Activated B cell treated with CpG ODN at 0.5 μM for 24 hours (primary cell): Measurements from ENCODE around the gene ARNT2. TPM values are rescaled to one million over a fixed set of nuclear protein-coding genes. Genes with fewer than 3 reads are reported as not detected.

ENCODE experiments used
- ATAC-seq: fragments of 200-7000 bp; cut with Tn5 transposase; one replicate; pipeline ENCODE4 v1.10.0; 2021; ENCODE audit warnings: low read depth, mild to moderate bottlenecking, moderate library complexity
- CTCF ChIA-PET: fragments of 350-600 bp; sonication (Branson Sonifier 250); formaldehyde crosslinking; loops from one replicate; lab custom pipeline; 2021; ENCODE audit warnings: antibody characterized with exemption; lab: Charles Lee
- POLR2A ChIA-PET: fragments of 350-600 bp; sonication (Branson Sonifier 250); formaldehyde crosslinking; loops from one replicate; lab custom pipeline; 2021; ENCODE audit warnings: antibody characterized with exemption; lab: Charles Lee
- DNase-seq: peaks from one replicate; pipeline ENCODE4 v3.0.0; 2022
- H3K27ac Mint-ChIP-seq: one replicate; pipeline ENCODE4 v1.8.0; 2020; ENCODE audit warnings: mixed read lengths
- H3K27me3 Mint-ChIP-seq: one replicate; pipeline ENCODE4 v1.8.0; 2021; ENCODE audit warnings: mixed read lengths
- H3K36me3 Mint-ChIP-seq: one replicate; pipeline ENCODE4 v1.8.0; 2021; ENCODE audit warnings: low read depth, mixed read lengths
- H3K4me1 Mint-ChIP-seq: one replicate; pipeline ENCODE4 v1.8.0; 2021; ENCODE audit warnings: mixed read lengths
- H3K4me3 Mint-ChIP-seq: one replicate; pipeline ENCODE4 v1.8.0; 2020; ENCODE audit warnings: mild to moderate bottlenecking, mixed read lengths
- H3K9me3 Mint-ChIP-seq: one replicate; pipeline ENCODE4 v1.8.0; 2020; ENCODE audit warnings: mixed read lengths
- CTCF ChIP-seq: fragments of 200-600 bp; IDR thresholded peaks from one replicate; pipeline ENCODE4 v1.8.0; 2022; ENCODE audit warnings: antibody characterized with exemption, mild to moderate bottlenecking
- intact Hi-C: fragments of 100-400 bp; cut with micrococcal nuclease; formaldehyde crosslinking; loops from one replicate; pipeline ENCODE4 v1.15.1; 2024
- total RNA-seq: library from RNA; stranded (reverse); gene quantifications from 2 replicates; pipeline ENCODE4 v1.2.3, GENCODE V29; 2022

The ARNT2 gene
- total RNA-seq, 1 donor from 2014 or later = not detected

GRCh38 chr15:80568876-80569605, 164.9 kb downstream of the ARNT2 start:
- H3K4me1 Mint-ChIP-seq = no peaks in the 10 kb centered on the region
- no peaks in the 10 kb centered on the region for H3K36me3 Mint-ChIP-seq
- no peak for TF ChIP-seq CTCF
- POLR2A ChIA-PET = no interaction called here
- CTCF ChIA-PET = interaction anchor here (3.2 kb wide), 1 partner anchor 208 kb away, joined by 19 read pairs; no protein-coding TSS in a partner anchor
- H3K27ac Mint-ChIP-seq = no peak overlapping the region
- H3K4me3 Mint-ChIP-seq = no peak overlapping the region
- no peaks in the 10 kb centered on the region for H3K9me3 Mint-ChIP-seq
- intact Hi-C loops = loop anchor here (5.0 kb wide), 1 partner anchor 288 kb away; no protein-coding TSS in a partner anchor
- DNase-seq = no peak
- H3K27me3 Mint-ChIP-seq = peaks cover 13% of the 10 kb centered on the region
- no peak for ATAC-seq

- H3K9me3 Mint-ChIP-seq = no peaks in the 10 kb centered on the region
- H3K27ac Mint-ChIP-seq = no peak overlapping the region
- CTCF ChIA-PET = no interaction called here
- intact Hi-C loops = loop anchor here (5.0 kb wide), 1 partner anchor 288 kb away; no protein-coding TSS in a partner anchor
- H3K27me3 Mint-ChIP-seq = peaks cover 16% of the 10 kb centered on the region
- ATAC-seq (no peak), DNase-seq (no peak)
- no peaks in the 10 kb centered on the region for H3K36me3 Mint-ChIP-seq
- POLR2A ChIA-PET = no interaction called here
- no peaks in the 10 kb centered on the region for H3K4me1 Mint-ChIP-seq
- no peak for TF ChIP-seq CTCF
- no peak overlapping the region for H3K4me3 Mint-ChIP-seq
Measured at GRCh38 chr15:80569656-80570055, 165.5 kb downstream of the ARNT2 start.

- no peaks in the 10 kb centered on the region for H3K9me3 Mint-ChIP-seq
- DNase-seq (no peak), ATAC-seq (no peak)
- intact Hi-C loops = no loop called here
- no peak overlapping the region for H3K27ac Mint-ChIP-seq
- no peaks in the 10 kb centered on the region for H3K4me1 Mint-ChIP-seq
- H3K36me3 Mint-ChIP-seq = no peaks in the 10 kb centered on the region
- TF ChIP-seq CTCF = no peak
- CTCF ChIA-PET = interaction anchor here (0.6 kb wide), 1 partner anchor 115 kb away, joined by 3 read pairs; no protein-coding TSS in a partner anchor
- no peak overlapping the region for H3K4me3 Mint-ChIP-seq
- H3K27me3 Mint-ChIP-seq = peaks cover 19% of the 10 kb centered on the region
- POLR2A ChIA-PET = no interaction called here
Measured at GRCh38 chr15:80570553-80570952, 166.4 kb downstream of the ARNT2 start.

GRCh38 chr15:80572337-80572736, 168.2 kb downstream of the ARNT2 start:
- no peak for ATAC-seq
- Mint-ChIP-seq H3K9me3 (no peaks in the 10 kb centered on the region), H3K4me3 (no peak overlapping the region), H3K4me1 (no peaks in the 10 kb centered on the region), H3K27me3 (peaks cover 14% of the 10 kb centered on the region), H3K27ac (no peak overlapping the region), H3K36me3 (no peaks in the 10 kb centered on the region)
- intact Hi-C loops = no loop called here
- no peak for TF ChIP-seq CTCF
- no peak for DNase-seq
- CTCF ChIA-PET = interaction anchor here (1.0 kb wide), 1 partner anchor 203 kb away, joined by 3 read pairs; no protein-coding TSS in a partner anchor
- POLR2A ChIA-PET = no interaction called here

GRCh38 chr15:80573606-80574005, 169.4 kb downstream of the ARNT2 start:
- H3K27me3 Mint-ChIP-seq = peaks cover 9% of the 10 kb centered on the region
- ATAC-seq (no peak), DNase-seq (no peak)
- CTCF ChIA-PET = no interaction called here
- H3K27ac Mint-ChIP-seq = no peak overlapping the region
- POLR2A ChIA-PET = no interaction called here
- H3K9me3 Mint-ChIP-seq = no peaks in the 10 kb centered on the region
- no peak overlapping the region for H3K4me3 Mint-ChIP-seq
- intact Hi-C loops = no loop called here
- H3K4me1 Mint-ChIP-seq = no peaks in the 10 kb centered on the region
- no peaks in the 10 kb centered on the region for H3K36me3 Mint-ChIP-seq
- TF ChIP-seq CTCF = no peak
